ENCODE results near the gene PHF11.
A peak's percentile ranks its signal among the peaks of the same experiment; 100 is the strongest.
"Not testable (repeated sequence)": the region's sequence is repeated elsewhere in the genome, so short reads cannot be mapped to it uniquely, and the experiment has no call there.

The PHF11 gene

GRCh38 chr13:49495783-49496762 is at the start of gene PHF11:
Gene PHF11 (plus strand): TSS chr13:49495953. CDS start chr13:49496002, 49 bp downstream.
- DNase-seq (ENCODE audit: low read depth, low spot score) = peak; percentile 75

- DNase-seq (ENCODE audit: low read depth, low spot score) = no peak
Observed at GRCh38 chr13:49446473-49446872, 49.3 kb upstream of the PHF11 start.

GRCh38 chr13:49448753-49449152 is 47.0 kb upstream of the PHF11 start:
- no peak for DNase-seq (ENCODE audit: low read depth, low spot score)

GRCh38 chr13:49450105-49450819 is 45.5 kb upstream of the PHF11 start:
- DNase-seq (ENCODE audit: low read depth, low spot score) = no peak

- DNase-seq (ENCODE audit: low read depth, low spot score) = no peak
Observed at GRCh38 chr13:49452725-49453457, 42.9 kb upstream of the PHF11 start.

GRCh38 chr13:49453465-49453864 is 42.3 kb upstream of the PHF11 start:
- no peak for DNase-seq (ENCODE audit: low read depth, low spot score)

- no peak for DNase-seq (ENCODE audit: low read depth, low spot score)
Observed at GRCh38 chr13:49454388-49455006, 41.3 kb upstream of the PHF11 start.

- DNase-seq (ENCODE audit: low read depth, low spot score) = no peak
Observed at GRCh38 chr13:49455007-49455398, 40.8 kb upstream of the PHF11 start.

GRCh38 chr13:49456156-49456555 is 39.6 kb upstream of the PHF11 start:
- no peak for DNase-seq (ENCODE audit: low read depth, low spot score)

GRCh38 chr13:49457221-49457620 is 38.5 kb upstream of the PHF11 start:
- DNase-seq (ENCODE audit: low read depth, low spot score) = no peak

GRCh38 chr13:49459580-49459979 is 36.2 kb upstream of the PHF11 start:
- DNase-seq (ENCODE audit: low read depth, low spot score) = no peak

- no peak for DNase-seq (ENCODE audit: low read depth, low spot score)
Observed at GRCh38 chr13:49464085-49464484, 31.7 kb upstream of the PHF11 start.

GRCh38 chr13:49464621-49465325 is 31.0 kb upstream of the PHF11 start:
- DNase-seq (ENCODE audit: low read depth, low spot score) = no peak

GRCh38 chr13:49466292-49466838 is 29.4 kb upstream of the PHF11 start:
- DNase-seq (ENCODE audit: low read depth, low spot score) = no peak

- no peak for DNase-seq (ENCODE audit: low read depth, low spot score)
Observed at GRCh38 chr13:49472186-49472585, 23.6 kb upstream of the PHF11 start.

- no peak for DNase-seq (ENCODE audit: low read depth, low spot score)
Observed at GRCh38 chr13:49476529-49476928, 19.2 kb upstream of the PHF11 start.

- no peak for DNase-seq (ENCODE audit: low read depth, low spot score)
Observed at GRCh38 chr13:49481788-49482187, 14.0 kb upstream of the PHF11 start.

- no peak for DNase-seq (ENCODE audit: low read depth, low spot score)
Observed at GRCh38 chr13:49488563-49488962, 7.2 kb upstream of the PHF11 start.

- DNase-seq (ENCODE audit: low read depth, low spot score) = no peak
Observed at GRCh38 chr13:49494645-49495044, 1.1 kb upstream of the PHF11 start.

GRCh38 chr13:49496837-49497236 is 1.1 kb downstream of the PHF11 start:
- DNase-seq (ENCODE audit: low read depth, low spot score) = not testable (repeated sequence)

- DNase-seq (ENCODE audit: low read depth, low spot score) = no peak
Observed at GRCh38 chr13:49497272-49497671, 1.5 kb downstream of the PHF11 start.

Data from activated naive CD8-positive, alpha-beta T cell treated with anti-CD3 and anti-CD28 coated beads, Interleukin-2, amount 50 U/mL, for 16 hours (primary cell).